ENCODE measurements around the gene ATPAF2.

The ATPAF2 gene

GRCh38 chr17:17972126-17972951, 66.6 kb downstream of the ATPAF2 start, which contains the start of the genes DRC3 and TOM1L2:
Gene DRC3, plus strand, starts transcription at chr17:17972862. Its CDS starts 4,737 bp downstream, at chr17:17977599.
Gene TOM1L2, minus strand, starts transcription at chr17:17972400. Its CDS starts 87 bp downstream, at chr17:17972313.
- DNase-seq (ENCODE audit: low read depth): peak; percentile 100
- peak; percentile 5 for TF ChIP-seq CTCF (conservative IDR thresholded peaks at IDR 0.05; ENCODE audit: low read length)
- H3K4me3 ChIP-seq (ENCODE audit: low read length): peak within 1 kb of the TSS; percentile 87

GRCh38 chr17:17971431-17972125, 67.4 kb downstream of the ATPAF2 start:
- TF ChIP-seq CTCF (conservative IDR thresholded peaks at IDR 0.05; ENCODE audit: low read length): no peak
- no peak for DNase-seq (ENCODE audit: low read depth)
- H3K4me3 ChIP-seq (ENCODE audit: low read length): peak overlapping the region; percentile 87

DNA sequence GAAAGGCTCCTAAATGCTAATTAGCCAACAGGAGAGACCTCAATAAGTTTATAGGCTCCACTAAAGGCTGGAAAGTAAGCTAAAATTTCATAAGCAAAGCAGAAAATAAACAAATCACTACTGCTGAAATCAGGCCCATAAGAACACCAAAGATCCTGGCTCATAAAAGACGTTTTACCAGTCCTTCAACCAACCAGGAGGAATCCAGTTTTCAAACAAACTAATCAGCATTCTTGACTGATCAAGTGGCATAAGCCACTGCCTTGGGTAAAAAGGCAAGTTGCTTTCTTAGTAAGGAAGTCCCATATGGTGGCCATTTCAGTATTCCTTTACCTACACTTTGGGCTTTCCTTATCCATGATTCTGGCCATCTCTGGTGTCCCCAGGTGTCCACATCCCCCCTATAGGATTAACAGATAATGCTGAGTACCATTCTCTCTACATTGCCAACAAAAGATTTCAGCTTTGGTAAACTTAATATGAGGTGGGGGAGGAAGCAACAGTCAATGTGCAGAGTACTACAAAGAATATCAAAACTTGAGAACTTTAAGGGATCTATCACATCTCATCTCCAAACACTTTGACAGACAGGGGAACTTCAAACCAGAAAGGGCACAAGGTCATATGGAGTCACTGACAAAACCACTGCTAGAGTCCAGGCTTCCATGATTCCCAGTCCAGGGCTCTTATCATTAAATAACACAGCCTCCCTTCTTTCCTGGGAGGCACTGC, 68.1 kb downstream of the ATPAF2 start:
- H3K4me3 ChIP-seq (ENCODE audit: low read length): peak overlapping the region; percentile 87
- DNase-seq (ENCODE audit: low read depth): no peak
- no peak for TF ChIP-seq CTCF (conservative IDR thresholded peaks at IDR 0.05; ENCODE audit: low read length)
